Ureter (tissue), 1 donor: Measurements from ENCODE around the gene GLIS1. TPM values are rescaled to one million over a fixed set of nuclear protein-coding genes. Genes with fewer than 3 reads are reported as not detected.
A peak's percentile ranks its signal among the peaks of the same experiment; 100 is the strongest.

Source experiments
- DNase-seq: peaks from one replicate; pipeline ENCODE4 v3.0.0-alpha.2; 2020; ENCODE audit warnings: low spot score
- total RNA-seq: library from RNA; stranded (reverse); gene quantifications from one replicate; pipeline ENCODE4 v1.2.4, GENCODE V29; 2023
- donor health status: DM: yes; HTN: yes; CAD: no.

Gene GLIS1
- total RNA-seq, 1 donor from 2014 or later: 2.7 TPM

GRCh38 chr1:53617851-53618499 lies 121.0 kb downstream of the GLIS1 start:
- DNase-seq: peak; percentile 34

- DNase-seq: peak; percentile 14
Measured at GRCh38 chr1:53617382-53617781, 121.6 kb downstream of the GLIS1 start.

- DNase-seq: peak; percentile 37
Measured at GRCh38 chr1:53616927-53617326, 122.0 kb downstream of the GLIS1 start.

- DNase-seq: peak; percentile 32
Measured at GRCh38 chr1:53616511-53616910, 122.5 kb downstream of the GLIS1 start.

- DNase-seq: peak; percentile 8
Measured at GRCh38 chr1:53615101-53615500, 123.9 kb downstream of the GLIS1 start.

GRCh38 chr1:53614231-53615021 lies 124.5 kb downstream of the GLIS1 start:
- DNase-seq: peak; percentile 18

GRCh38 chr1:53608676-53609075 lies 130.3 kb downstream of the GLIS1 start:
- DNase-seq: no peak

- no peak for DNase-seq
Measured at GRCh38 chr1:53608071-53608470, 130.9 kb downstream of the GLIS1 start.

GRCh38 chr1:53606651-53607051 lies 132.3 kb downstream of the GLIS1 start:
- no peak for DNase-seq

GRCh38 chr1:53606197-53606596 lies 132.8 kb downstream of the GLIS1 start:
- DNase-seq: no peak

GRCh38 chr1:53605181-53605580 lies 133.8 kb downstream of the GLIS1 start:
- DNase-seq: no peak

- no peak for DNase-seq
Measured at GRCh38 chr1:53604291-53604919, 134.6 kb downstream of the GLIS1 start.

- DNase-seq: no peak
Measured at GRCh38 chr1:53603431-53603830, 135.5 kb downstream of the GLIS1 start.

GRCh38 chr1:53601867-53602775 lies 136.8 kb downstream of the GLIS1 start:
- no peak for DNase-seq

GRCh38 chr1:53601031-53601745 lies 137.8 kb downstream of the GLIS1 start:
- no peak for DNase-seq

- no peak for DNase-seq
Measured at GRCh38 chr1:53600561-53600960, 138.4 kb downstream of the GLIS1 start.

GRCh38 chr1:53600001-53600400 lies 139.0 kb downstream of the GLIS1 start:
- DNase-seq: no peak

GRCh38 chr1:53599481-53599880 lies 139.5 kb downstream of the GLIS1 start:
- DNase-seq: no peak

GRCh38 chr1:53598966-53599365 lies 140.0 kb downstream of the GLIS1 start:
- no peak for DNase-seq

GRCh38 chr1:53595906-53596305 lies 143.1 kb downstream of the GLIS1 start:
- DNase-seq: no peak
